Midbrain (tissue), 1 donor: ENCODE data around the gene CLASP1.

Experiments used
- DNase-seq: peaks from one replicate; lab custom pipeline; 2025; lab: John Stamatoyannopoulos, UW

The CLASP1 gene

DNA sequence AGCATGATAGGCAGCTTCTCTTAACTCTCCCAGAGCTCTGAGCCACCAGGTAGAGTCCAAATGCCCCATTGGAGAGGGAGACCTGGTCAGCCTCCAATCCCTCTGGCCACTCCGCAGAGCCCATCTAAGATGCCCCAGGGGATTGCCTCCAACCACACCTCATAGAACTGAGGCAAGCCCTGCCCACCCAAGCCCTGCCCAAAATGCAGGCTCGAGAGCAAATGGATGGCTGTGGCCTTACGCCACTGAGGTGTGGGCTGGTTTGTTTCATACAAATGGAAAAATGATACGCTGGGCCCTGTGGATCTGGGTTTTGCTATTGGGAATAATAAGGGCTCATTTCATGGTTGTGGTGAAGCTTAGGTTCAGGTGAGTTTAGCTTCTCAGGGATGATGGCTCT lies 361.3 kb downstream of the CLASP1 start:
- no peak for DNase-seq
